Breast epithelium (tissue), 3 donors: ENCODE measurements around the gene IL9R.

Source experiments
- POLR2A ChIP-seq: fragments of 450-650 bp; IDR thresholded peaks from one replicate; pipeline ENCODE4 v1.6.1; 2016; ENCODE audit warnings: antibody characterized with exemption, mild to moderate bottlenecking, moderate library complexity
- POLR2AphosphoS5 ChIP-seq, 3 donors: sonication (generic); formaldehyde crosslinking; IDR thresholded peaks; one replicate each; pipeline ENCODE4 v1.6.1; 2017; ENCODE audit warnings: antibody characterized with exemption in 3 of 3
- TF ChIP-seq, protein P1 (sequence below), 3 donors: fragments of 450-650 bp; IDR thresholded peaks; one replicate each; pipeline ENCODE4 v1.5.1; 2016 to 2017; ENCODE audit warnings: antibody characterized with exemption in 3 of 3, mild to moderate bottlenecking in 3 of 3, moderate library complexity in 3 of 3

DNA sequence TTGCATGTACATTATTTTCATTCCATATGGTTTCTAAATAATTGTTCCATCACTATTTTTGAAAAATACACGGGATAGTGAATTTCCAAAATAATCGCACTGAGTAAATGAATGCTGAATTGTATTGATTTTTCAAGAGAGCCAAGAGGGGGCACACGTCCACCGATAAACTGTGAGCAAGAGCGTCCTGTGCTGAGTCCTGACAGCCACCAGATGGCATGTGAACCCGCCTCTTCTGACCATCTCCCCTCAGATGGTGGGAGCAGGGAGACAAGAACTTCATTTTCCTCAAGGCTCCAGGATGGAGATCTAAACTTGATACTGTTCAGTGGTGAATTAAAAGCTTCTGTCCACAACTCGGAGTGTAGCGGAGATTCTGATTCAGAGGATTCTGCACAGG is 30.6 kb upstream of the IL9R start:
- TF ChIP-seq, protein P1, sequence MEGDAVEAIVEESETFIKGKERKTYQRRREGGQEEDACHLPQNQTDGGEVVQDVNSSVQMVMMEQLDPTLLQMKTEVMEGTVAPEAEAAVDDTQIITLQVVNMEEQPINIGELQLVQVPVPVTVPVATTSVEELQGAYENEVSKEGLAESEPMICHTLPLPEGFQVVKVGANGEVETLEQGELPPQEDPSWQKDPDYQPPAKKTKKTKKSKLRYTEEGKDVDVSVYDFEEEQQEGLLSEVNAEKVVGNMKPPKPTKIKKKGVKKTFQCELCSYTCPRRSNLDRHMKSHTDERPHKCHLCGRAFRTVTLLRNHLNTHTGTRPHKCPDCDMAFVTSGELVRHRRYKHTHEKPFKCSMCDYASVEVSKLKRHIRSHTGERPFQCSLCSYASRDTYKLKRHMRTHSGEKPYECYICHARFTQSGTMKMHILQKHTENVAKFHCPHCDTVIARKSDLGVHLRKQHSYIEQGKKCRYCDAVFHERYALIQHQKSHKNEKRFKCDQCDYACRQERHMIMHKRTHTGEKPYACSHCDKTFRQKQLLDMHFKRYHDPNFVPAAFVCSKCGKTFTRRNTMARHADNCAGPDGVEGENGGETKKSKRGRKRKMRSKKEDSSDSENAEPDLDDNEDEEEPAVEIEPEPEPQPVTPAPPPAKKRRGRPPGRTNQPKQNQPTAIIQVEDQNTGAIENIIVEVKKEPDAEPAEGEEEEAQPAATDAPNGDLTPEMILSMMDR (IDR thresholded peaks at IDR 0.05): no peak
- TF ChIP-seq POLR2A: no peak
- no peak for TF ChIP-seq POLR2AphosphoS5 (IDR thresholded peaks at IDR 0.05)
